ENCODE data around the gene C20orf141.

C20orf141 gene

GRCh38 chr20:2814076-2814475, 711 bp upstream of the C20orf141 start:
- peaks cover 4% of the 10 kb centered on the region for H3K27me3 ChIP-seq (ENCODE audit: insufficient read depth, poor library complexity, severe bottlenecking)
- no peak for DNase-seq (ENCODE audit: low read depth in 1 of 2, low spot score in 1 of 2)
- no peak for TF ChIP-seq POLR2AphosphoS5 (IDR thresholded peaks at IDR 0.05; ENCODE audit: low read depth)
- no peak for TF ChIP-seq GABPA (IDR thresholded peaks at IDR 0.05; ENCODE audit: low read depth)
- TF ChIP-seq CTCF (IDR thresholded peaks at IDR 0.05; ENCODE audit: insufficient read depth, low read length) = no peak
- TF ChIP-seq, protein P1, sequence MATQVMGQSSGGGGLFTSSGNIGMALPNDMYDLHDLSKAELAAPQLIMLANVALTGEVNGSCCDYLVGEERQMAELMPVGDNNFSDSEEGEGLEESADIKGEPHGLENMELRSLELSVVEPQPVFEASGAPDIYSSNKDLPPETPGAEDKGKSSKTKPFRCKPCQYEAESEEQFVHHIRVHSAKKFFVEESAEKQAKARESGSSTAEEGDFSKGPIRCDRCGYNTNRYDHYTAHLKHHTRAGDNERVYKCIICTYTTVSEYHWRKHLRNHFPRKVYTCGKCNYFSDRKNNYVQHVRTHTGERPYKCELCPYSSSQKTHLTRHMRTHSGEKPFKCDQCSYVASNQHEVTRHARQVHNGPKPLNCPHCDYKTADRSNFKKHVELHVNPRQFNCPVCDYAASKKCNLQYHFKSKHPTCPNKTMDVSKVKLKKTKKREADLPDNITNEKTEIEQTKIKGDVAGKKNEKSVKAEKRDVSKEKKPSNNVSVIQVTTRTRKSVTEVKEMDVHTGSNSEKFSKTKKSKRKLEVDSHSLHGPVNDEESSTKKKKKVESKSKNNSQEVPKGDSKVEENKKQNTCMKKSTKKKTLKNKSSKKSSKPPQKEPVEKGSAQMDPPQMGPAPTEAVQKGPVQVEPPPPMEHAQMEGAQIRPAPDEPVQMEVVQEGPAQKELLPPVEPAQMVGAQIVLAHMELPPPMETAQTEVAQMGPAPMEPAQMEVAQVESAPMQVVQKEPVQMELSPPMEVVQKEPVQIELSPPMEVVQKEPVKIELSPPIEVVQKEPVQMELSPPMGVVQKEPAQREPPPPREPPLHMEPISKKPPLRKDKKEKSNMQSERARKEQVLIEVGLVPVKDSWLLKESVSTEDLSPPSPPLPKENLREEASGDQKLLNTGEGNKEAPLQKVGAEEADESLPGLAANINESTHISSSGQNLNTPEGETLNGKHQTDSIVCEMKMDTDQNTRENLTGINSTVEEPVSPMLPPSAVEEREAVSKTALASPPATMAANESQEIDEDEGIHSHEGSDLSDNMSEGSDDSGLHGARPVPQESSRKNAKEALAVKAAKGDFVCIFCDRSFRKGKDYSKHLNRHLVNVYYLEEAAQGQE (IDR thresholded peaks at IDR 0.05; ENCODE audit: insufficient replicate concordance, low read depth) = no peak
- no peak for TF ChIP-seq SPI1 (IDR thresholded peaks at IDR 0.05; ENCODE audit: borderline replicate concordance, low read depth)
- no peak overlapping the region for H3K4me3 ChIP-seq (replicated peaks; ENCODE audit: insufficient read depth, low read length)
- no peak overlapping the region for H3K27ac ChIP-seq (replicated peaks)

DNA sequence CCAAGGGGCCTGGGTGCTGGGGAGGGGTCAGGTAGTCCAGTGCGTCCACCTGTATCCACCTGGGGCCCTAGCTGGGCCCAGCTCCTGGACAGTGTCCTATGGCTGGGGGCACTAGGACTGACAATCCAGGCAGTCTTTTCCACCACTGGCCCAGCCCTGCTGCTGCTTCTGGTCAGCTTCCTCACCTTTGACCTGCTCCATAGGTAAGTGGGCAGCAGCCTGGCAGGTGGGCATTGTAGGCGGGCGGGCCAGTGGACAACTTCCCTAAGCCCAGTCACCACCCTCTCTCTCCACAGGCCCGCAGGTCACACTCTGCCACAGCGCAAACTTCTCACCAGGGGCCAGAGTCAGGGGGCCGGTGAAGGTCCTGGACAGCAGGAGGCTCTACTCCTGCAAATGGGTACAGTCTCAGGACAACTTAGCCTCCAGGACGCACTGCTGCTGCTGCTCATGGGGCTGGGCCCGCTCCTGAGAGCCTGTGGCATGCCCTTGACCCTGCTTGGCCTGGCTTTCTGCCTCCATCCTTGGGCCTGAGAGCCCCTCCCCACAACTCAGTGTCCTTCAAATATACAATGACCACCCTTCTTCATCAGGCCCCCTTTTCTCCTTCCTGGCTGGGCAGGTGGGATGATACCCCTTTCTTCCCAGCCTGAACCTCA, 584 bp downstream of the C20orf141 start:
- DNase-seq (ENCODE audit: low read depth in 1 of 2, low spot score in 1 of 2) = no peak
- Histone ChIP-seq H3K27ac (replicated peaks) (no peak overlapping the region), H3K27me3 (ENCODE audit: insufficient read depth, poor library complexity, severe bottlenecking) (peaks cover 4% of the 10 kb centered on the region), H3K4me3 (replicated peaks; ENCODE audit: insufficient read depth, low read length) (no peak overlapping the region)
- TF ChIP-seq POLR2AphosphoS5 (IDR thresholded peaks at IDR 0.05; ENCODE audit: low read depth) (no peak), SPI1 (IDR thresholded peaks at IDR 0.05; ENCODE audit: borderline replicate concordance, low read depth) (no peak), CTCF (IDR thresholded peaks at IDR 0.05; ENCODE audit: insufficient read depth, low read length) (no peak), GABPA (IDR thresholded peaks at IDR 0.05; ENCODE audit: low read depth) (no peak)
- TF ChIP-seq, protein P1 (IDR thresholded peaks at IDR 0.05; ENCODE audit: insufficient replicate concordance, low read depth) = no peak

DNA sequence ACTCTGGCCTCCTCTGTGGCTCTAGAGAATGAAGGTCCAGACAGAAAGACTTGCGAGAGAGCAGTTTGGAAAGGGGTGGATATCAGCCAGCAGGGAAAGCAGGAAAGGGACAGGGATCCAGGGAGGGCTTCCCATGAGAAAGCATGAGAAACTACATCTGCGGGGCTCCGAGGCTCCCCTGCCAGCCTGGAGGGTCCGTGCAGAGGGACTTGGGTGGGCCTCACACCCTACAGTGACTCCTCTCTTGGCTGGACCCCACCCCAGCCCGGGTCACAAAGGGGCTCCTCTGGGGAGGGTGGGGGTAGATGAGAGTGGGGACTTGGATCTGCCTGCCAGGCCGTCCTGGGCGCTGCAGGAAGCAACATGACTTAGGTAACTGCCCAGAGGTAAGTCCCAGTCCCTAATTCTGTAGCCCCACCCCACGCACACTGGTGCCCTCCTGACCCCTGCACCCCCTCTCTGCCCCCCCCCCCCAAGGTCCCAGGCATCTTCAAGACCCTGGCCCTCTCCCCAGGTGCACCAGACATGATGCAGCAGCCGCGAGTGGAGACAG, 1.3 kb downstream of the C20orf141 start, which contains the start of gene TMEM239:
Gene TMEM239 (plus strand): TSS at position 335 of the 553 bp plus-strand sequence. CDS start 191 bp downstream, at position 526.
- TF ChIP-seq GABPA (IDR thresholded peaks at IDR 0.05; ENCODE audit: low read depth) (no peak), POLR2AphosphoS5 (IDR thresholded peaks at IDR 0.05; ENCODE audit: low read depth) (no peak), CTCF (IDR thresholded peaks at IDR 0.05; ENCODE audit: insufficient read depth, low read length) (no peak), SPI1 (IDR thresholded peaks at IDR 0.05; ENCODE audit: borderline replicate concordance, low read depth) (no peak)
- TF ChIP-seq, protein P1 (IDR thresholded peaks at IDR 0.05; ENCODE audit: insufficient replicate concordance, low read depth) = no peak
- H3K4me3 ChIP-seq (replicated peaks; ENCODE audit: insufficient read depth, low read length) = no peak within 1 kb of the TSS
- H3K27ac ChIP-seq (replicated peaks) = no peak within 1 kb of the TSS
- peaks cover 2% of the 10 kb centered on the region for H3K27me3 ChIP-seq (ENCODE audit: insufficient read depth, poor library complexity, severe bottlenecking)
- no peak for DNase-seq (ENCODE audit: low read depth in 1 of 2, low spot score in 1 of 2)

Data from HL-60 (cell line).